Erythroblast (primary cell): ENCODE results near the gene MLH3.

Experiments used
- DNase-seq, 2 experiments: peaks; one replicate each; lab custom pipeline; 2025; lab: John Stamatoyannopoulos, UW
- GATA1 ChIP-seq: IDR thresholded peaks from 2 replicates; pipeline ENCODE4 v1.6.1; 2011; ENCODE audit warnings: low read depth, mild to moderate bottlenecking, control low read depth, low read length, moderate library complexity
- POLR2A ChIP-seq: IDR thresholded peaks from 2 replicates; pipeline ENCODE4 v1.6.1; 2011; ENCODE audit warnings: mild to moderate bottlenecking, low read length

Gene MLH3

GRCh38 chr14:75050852-75051555 lies at the start of gene MLH3:
Gene MLH3 (minus strand): TSS chr14:75051467. CDS start chr14:75049655, 1,812 bp downstream.
- TF ChIP-seq GATA1: no peak
- peak; percentile 67 for TF ChIP-seq POLR2A
- DNase-seq: peak; percentile 86 to 91

GRCh38 chr14:75098682-75099081 lies 47.4 kb upstream of the MLH3 start:
- DNase-seq: no peak
- TF ChIP-seq POLR2A: no peak
- TF ChIP-seq GATA1: no peak

GRCh38 chr14:75098212-75098611 lies 46.9 kb upstream of the MLH3 start:
- no peak for DNase-seq
- TF ChIP-seq POLR2A (no peak), GATA1 (no peak)

- no peak for DNase-seq
- TF ChIP-seq POLR2A (no peak), GATA1 (no peak)
Observed at GRCh38 chr14:75096959-75097358, 45.7 kb upstream of the MLH3 start.

GRCh38 chr14:75095690-75096089 lies 44.4 kb upstream of the MLH3 start:
- no peak for DNase-seq
- TF ChIP-seq GATA1: no peak
- no peak for TF ChIP-seq POLR2A

GRCh38 chr14:75094896-75095295 lies 43.6 kb upstream of the MLH3 start:
- TF ChIP-seq POLR2A (no peak), GATA1 (no peak)
- DNase-seq: no peak

GRCh38 chr14:75092698-75093097 lies 41.4 kb upstream of the MLH3 start:
- no peak for DNase-seq

GRCh38 chr14:75091251-75091650 lies 40.0 kb upstream of the MLH3 start:
- TF ChIP-seq GATA1 (no peak), POLR2A (no peak)

More at GRCh38 chr14:75092698-75093097, 41.4 kb upstream of the MLH3 start:
- no peak for TF ChIP-seq POLR2A
- TF ChIP-seq GATA1: no peak

GRCh38 chr14:75090353-75090752 lies 39.1 kb upstream of the MLH3 start:
- TF ChIP-seq POLR2A (no peak), GATA1 (no peak)
- no peak for DNase-seq

More at GRCh38 chr14:75091251-75091650, 40.0 kb upstream of the MLH3 start:
- DNase-seq: no peak

- TF ChIP-seq POLR2A (no peak), GATA1 (no peak)
- peak; percentile 60 to 79 for DNase-seq
Observed at GRCh38 chr14:75088566-75089373, 37.5 kb upstream of the MLH3 start.

GRCh38 chr14:75088153-75088552 lies 36.9 kb upstream of the MLH3 start:
- no peak for DNase-seq
- TF ChIP-seq POLR2A: no peak
- no peak for TF ChIP-seq GATA1

GRCh38 chr14:75084513-75084912 lies 33.2 kb upstream of the MLH3 start:
- no peak for DNase-seq

GRCh38 chr14:75083271-75083670 lies 32.0 kb upstream of the MLH3 start:
- no peak for DNase-seq
- TF ChIP-seq GATA1 (no peak), POLR2A (no peak)

More at GRCh38 chr14:75084513-75084912, 33.2 kb upstream of the MLH3 start:
- TF ChIP-seq POLR2A: no peak
- no peak for TF ChIP-seq GATA1

GRCh38 chr14:75081660-75082229 lies 30.5 kb upstream of the MLH3 start:
- TF ChIP-seq POLR2A (no peak), GATA1 (no peak)
- no peak for DNase-seq

GRCh38 chr14:75079521-75079920 lies 28.3 kb upstream of the MLH3 start:
- TF ChIP-seq POLR2A (no peak), GATA1 (no peak)
- no peak for DNase-seq
